Left ventricle myocardium inferior (tissue), 1 donor: ENCODE data around the gene FGL2. TPM values are rescaled to one million over a fixed set of nuclear protein-coding genes. Genes with fewer than 3 reads are reported as not detected.

ENCODE experiments used
- DNase-seq: peaks from one replicate; pipeline ENCODE4 v3.0.0-alpha.2; 2020
- H3K27ac ChIP-seq: fragments of 200-600 bp; replicated peaks from 2 replicates; pipeline ENCODE4 v1.8.0; 2021
- H3K27me3 ChIP-seq: fragments of 200-600 bp; 2 replicates; pipeline ENCODE4 v1.8.0; 2021; ENCODE audit warnings: low read depth
- H3K36me3 ChIP-seq: fragments of 200-600 bp; 2 replicates; pipeline ENCODE4 v1.8.0; 2021
- H3K4me1 ChIP-seq: fragments of 200-600 bp; 2 replicates; pipeline ENCODE4 v1.8.0; 2021
- H3K4me3 ChIP-seq: fragments of 200-600 bp; 2 replicates; pipeline ENCODE4 v1.8.0; 2021; ENCODE audit warnings: mild to moderate bottlenecking, moderate library complexity
- H3K9me3 ChIP-seq: fragments of 200-600 bp; replicated peaks from 2 replicates; pipeline ENCODE4 v1.8.0; 2021
- CTCF ChIP-seq: fragments of 200-600 bp; IDR thresholded peaks from 2 replicates; pipeline ENCODE4 v1.8.0; 2021; ENCODE audit warnings: antibody characterized with exemption, mild to moderate bottlenecking, borderline replicate concordance
- intact Hi-C: fragments of 100-400 bp; cut with micrococcal nuclease; formaldehyde crosslinking; loops from one replicate; pipeline ENCODE4 v1.11.0; 2022
- long read RNA-seq: library from polyadenylated mRNA; unstranded; transcript quantifications from one replicate; pipeline ENCODE4 v2.0.0, GENCODE V29; 2021
- total RNA-seq: library from RNA; stranded (reverse); fragmentation: NEBNext Ultra II Directional; extraction: Animal tissue kit (Norgen Biotek cat#: 25700); gene quantifications from one replicate; pipeline ENCODE4 v1.2.1, GENCODE V29; 2021
- donor health status: DM: no; HTN: yes; CAD: no; lungs with severe emphysema.

The FGL2 gene, protein sequence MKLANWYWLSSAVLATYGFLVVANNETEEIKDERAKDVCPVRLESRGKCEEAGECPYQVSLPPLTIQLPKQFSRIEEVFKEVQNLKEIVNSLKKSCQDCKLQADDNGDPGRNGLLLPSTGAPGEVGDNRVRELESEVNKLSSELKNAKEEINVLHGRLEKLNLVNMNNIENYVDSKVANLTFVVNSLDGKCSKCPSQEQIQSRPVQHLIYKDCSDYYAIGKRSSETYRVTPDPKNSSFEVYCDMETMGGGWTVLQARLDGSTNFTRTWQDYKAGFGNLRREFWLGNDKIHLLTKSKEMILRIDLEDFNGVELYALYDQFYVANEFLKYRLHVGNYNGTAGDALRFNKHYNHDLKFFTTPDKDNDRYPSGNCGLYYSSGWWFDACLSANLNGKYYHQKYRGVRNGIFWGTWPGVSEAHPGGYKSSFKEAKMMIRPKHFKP
- 10.6 TPM for total RNA-seq
- long read RNA-seq, full-length matches to known transcripts = 4 of 5 reads
- long read RNA-seq, partial matches to known transcripts = 0 of 5 reads
- long read RNA-seq, other reads (novel, unspliced or antisense) = 1 of 5 reads

- DNase-seq = peak; percentile 59
- peak within 1 kb of the TSS; percentile 79 for H3K27ac ChIP-seq
- no peaks in the 10 kb centered on the region for H3K27me3 ChIP-seq
- no peak for TF ChIP-seq CTCF
- H3K9me3 ChIP-seq = no peaks in the 10 kb centered on the region
- peaks cover 22% of the 10 kb centered on the region for H3K4me1 ChIP-seq
- H3K36me3 ChIP-seq = no peaks in the 10 kb centered on the region
- intact Hi-C loops = no loop called here
- peak within 1 kb of the TSS; percentile 68 for H3K4me3 ChIP-seq
These were observed at the start of gene FGL2 for GRCh38 chr7:77199013-77199966. FGL2 (minus strand) TSS chr7:77199819; CDS start chr7:77199793, 26 bp downstream.

DNA sequence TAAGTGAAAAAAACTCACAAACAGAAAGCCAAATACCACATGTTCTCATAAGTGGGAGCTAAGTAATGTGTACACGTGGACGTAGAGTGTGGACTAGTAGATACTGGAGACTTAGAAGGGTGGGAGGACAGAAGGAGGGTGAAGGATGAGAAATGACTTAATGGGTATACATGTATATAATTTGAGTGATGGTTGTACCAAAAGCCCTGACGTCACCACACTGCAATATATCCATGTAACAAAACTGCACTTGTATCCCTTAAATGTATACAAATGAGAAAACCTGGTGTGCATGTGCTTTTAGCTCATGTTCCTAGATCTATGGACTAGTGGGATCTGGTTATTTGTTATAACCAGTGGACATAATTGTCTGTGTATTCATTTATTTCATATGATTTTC lies 48.5 kb upstream of the FGL2 start:
- no peak for DNase-seq
- Histone ChIP-seq H3K4me1 (peaks cover 45% of the 10 kb centered on the region), H3K4me3 (no peak overlapping the region), H3K9me3 (no peaks in the 10 kb centered on the region), H3K36me3 (no peaks in the 10 kb centered on the region), H3K27me3 (no peaks in the 10 kb centered on the region), H3K27ac (no peak overlapping the region)
- TF ChIP-seq CTCF = no peak
- intact Hi-C loops = no loop called here

GRCh38 chr7:77247206-77247850 lies 47.7 kb upstream of the FGL2 start:
- peak; percentile 83 for TF ChIP-seq CTCF
- no peaks in the 10 kb centered on the region for H3K36me3 ChIP-seq
- no peak overlapping the region for H3K27ac ChIP-seq
- no peak overlapping the region for H3K4me3 ChIP-seq
- H3K4me1 ChIP-seq = peaks cover 37% of the 10 kb centered on the region
- peak; percentile 68 for DNase-seq
- intact Hi-C loops = no loop called here
- no peaks in the 10 kb centered on the region for H3K27me3 ChIP-seq
- no peaks in the 10 kb centered on the region for H3K9me3 ChIP-seq

GRCh38 chr7:77246026-77246640 lies 46.5 kb upstream of the FGL2 start:
- Histone ChIP-seq H3K27me3 (no peaks in the 10 kb centered on the region), H3K27ac (peak overlapping the region; percentile 72), H3K4me1 (peaks cover 37% of the 10 kb centered on the region), H3K4me3 (peak overlapping the region; percentile 57), H3K9me3 (no peaks in the 10 kb centered on the region), H3K36me3 (no peaks in the 10 kb centered on the region)
- DNase-seq = no peak
- intact Hi-C loops = no loop called here
- no peak for TF ChIP-seq CTCF
